ENCODE data around the gene RDH12. TPM values are rescaled to one million over a fixed set of nuclear protein-coding genes. Genes with fewer than 3 reads are reported as not detected.
"Not testable (repeated sequence)": the region's sequence is repeated elsewhere in the genome, so short reads cannot be mapped to it uniquely, and the experiment has no call there.

The RDH12 gene
- total RNA-seq, 1 experiment from 2014 or later: 0.66 TPM

GRCh38 chr14:67695394-67695949 lies 6.2 kb upstream of the RDH12 start, which contains the start of gene RDH11:
Gene RDH11, minus strand, starts transcription at chr14:67695764. Its CDS starts 61 bp downstream, at chr14:67695703.
- in situ Hi-C loops (cut with HindIII; ENCODE audit: low pct_unique_long_range_greater_than_20kb, low sequenced_read_pairs): no loop called here
- peak; percentile 94 for DNase-seq (ENCODE audit: low read depth, low spot score)

- in situ Hi-C loops (cut with HindIII; ENCODE audit: low pct_unique_long_range_greater_than_20kb, low sequenced_read_pairs): no loop called here
- DNase-seq (ENCODE audit: low read depth, low spot score): no peak
Measured at GRCh38 chr14:67697006-67697405, 4.7 kb upstream of the RDH12 start.

GRCh38 chr14:67698179-67698578 lies 3.5 kb upstream of the RDH12 start:
- no peak for DNase-seq (ENCODE audit: low read depth, low spot score)
- in situ Hi-C loops (cut with HindIII; ENCODE audit: low pct_unique_long_range_greater_than_20kb, low sequenced_read_pairs): no loop called here

GRCh38 chr14:67703997-67704396 lies 2.3 kb downstream of the RDH12 start:
- in situ Hi-C loops (cut with HindIII; ENCODE audit: low pct_unique_long_range_greater_than_20kb, low sequenced_read_pairs): no loop called here
- no peak for DNase-seq (ENCODE audit: low read depth, low spot score)

- peak; percentile 94 for DNase-seq (ENCODE audit: low read depth, low spot score)
- in situ Hi-C loops (cut with HindIII; ENCODE audit: low pct_unique_long_range_greater_than_20kb, low sequenced_read_pairs): no loop called here
Measured at GRCh38 chr14:67704484-67705089, 2.9 kb downstream of the RDH12 start.

- no peak for DNase-seq (ENCODE audit: low read depth, low spot score)
- in situ Hi-C loops (cut with HindIII; ENCODE audit: low pct_unique_long_range_greater_than_20kb, low sequenced_read_pairs): no loop called here
Measured at GRCh38 chr14:67705211-67705610, 3.5 kb downstream of the RDH12 start.

DNA sequence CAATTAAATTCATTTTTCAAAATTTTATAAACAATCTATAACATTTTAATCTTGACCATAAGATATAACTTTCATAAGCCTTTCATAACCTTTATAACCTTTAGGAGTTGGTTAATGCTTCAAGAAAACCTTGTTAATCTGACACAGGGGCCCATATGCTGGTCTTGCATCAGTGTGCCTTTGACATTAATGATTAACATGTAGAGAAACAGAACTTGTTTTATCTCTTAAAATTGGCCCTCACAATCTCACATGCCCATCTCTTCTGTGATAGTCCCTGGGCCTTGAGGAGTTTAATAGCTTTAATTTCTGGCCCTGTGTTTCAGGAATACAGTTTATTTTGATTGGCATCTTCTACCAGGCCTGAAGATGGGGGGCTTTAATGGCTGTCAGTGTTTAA lies 7.7 kb downstream of the RDH12 start:
- DNase-seq (ENCODE audit: low read depth, low spot score); in situ Hi-C loops (cut with HindIII; ENCODE audit: low pct_unique_long_range_greater_than_20kb, low sequenced_read_pairs): not testable (repeated sequence)

DNA sequence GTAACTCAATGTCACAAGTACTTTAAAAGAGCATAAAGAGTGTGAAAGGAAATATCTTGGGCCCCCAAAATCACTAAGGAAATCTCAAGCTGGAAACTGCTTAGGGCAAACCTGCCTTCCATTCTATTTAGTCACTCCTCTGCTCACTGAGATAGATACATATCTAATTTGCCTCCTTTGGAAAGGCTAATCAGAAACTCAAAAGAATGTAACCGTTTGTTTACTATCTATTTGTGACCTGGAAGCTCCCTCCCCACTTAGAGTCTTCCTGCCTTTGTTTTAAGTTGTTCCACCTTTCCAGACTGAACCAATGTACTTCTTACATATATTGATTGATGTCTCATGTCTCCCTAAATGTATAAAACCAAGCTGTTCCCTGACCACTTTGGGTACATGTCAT lies 8.1 kb downstream of the RDH12 start:
- in situ Hi-C loops (cut with HindIII; ENCODE audit: low pct_unique_long_range_greater_than_20kb, low sequenced_read_pairs); DNase-seq (ENCODE audit: low read depth, low spot score): not testable (repeated sequence)

DNA sequence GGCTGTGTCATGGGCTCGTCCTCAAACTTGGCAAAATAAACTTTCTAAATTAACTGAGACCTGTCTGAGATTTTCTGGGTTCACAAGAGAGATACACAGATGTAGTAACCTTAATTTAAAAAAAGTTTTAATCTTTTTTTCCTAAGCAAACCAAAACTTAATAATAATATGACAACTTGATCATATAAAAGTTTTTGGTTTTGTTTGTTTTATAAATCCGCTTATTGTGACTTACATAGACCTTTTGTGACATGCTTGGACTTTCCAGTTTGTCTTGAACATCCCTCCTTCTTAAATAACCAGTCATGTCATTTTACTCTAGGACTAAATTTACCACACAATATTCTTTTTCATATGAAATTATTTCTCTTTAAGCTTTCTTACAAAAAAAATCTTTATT lies 8.5 kb downstream of the RDH12 start:
- DNase-seq (ENCODE audit: low read depth, low spot score): no peak
- in situ Hi-C loops (cut with HindIII; ENCODE audit: low pct_unique_long_range_greater_than_20kb, low sequenced_read_pairs): no loop called here

DNA sequence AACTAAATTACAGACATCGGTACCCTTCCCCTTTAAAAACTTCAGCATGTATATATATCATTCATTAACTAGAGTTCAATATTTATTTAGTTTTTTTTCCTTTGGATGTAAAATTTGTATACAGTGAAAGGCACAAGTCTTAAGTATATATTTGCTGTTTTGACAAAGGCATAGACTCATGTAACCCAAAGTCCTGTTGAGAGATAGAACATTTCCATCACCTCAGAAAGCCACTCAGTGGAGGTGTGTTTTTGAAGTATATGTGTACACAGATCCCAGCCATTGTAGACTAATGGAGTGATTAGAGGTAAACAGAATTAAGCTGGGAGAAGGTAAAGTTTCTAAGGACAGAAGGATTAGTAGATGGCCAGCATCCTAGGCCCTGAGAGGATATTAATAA lies 15.4 kb downstream of the RDH12 start:
- no peak for DNase-seq (ENCODE audit: low read depth, low spot score)
- in situ Hi-C loops (cut with HindIII; ENCODE audit: low pct_unique_long_range_greater_than_20kb, low sequenced_read_pairs): no loop called here

GRCh38 chr14:67718265-67718664 lies 16.6 kb downstream of the RDH12 start:
- no peak for DNase-seq (ENCODE audit: low read depth, low spot score)
- in situ Hi-C loops (cut with HindIII; ENCODE audit: low pct_unique_long_range_greater_than_20kb, low sequenced_read_pairs): no loop called here

DNA sequence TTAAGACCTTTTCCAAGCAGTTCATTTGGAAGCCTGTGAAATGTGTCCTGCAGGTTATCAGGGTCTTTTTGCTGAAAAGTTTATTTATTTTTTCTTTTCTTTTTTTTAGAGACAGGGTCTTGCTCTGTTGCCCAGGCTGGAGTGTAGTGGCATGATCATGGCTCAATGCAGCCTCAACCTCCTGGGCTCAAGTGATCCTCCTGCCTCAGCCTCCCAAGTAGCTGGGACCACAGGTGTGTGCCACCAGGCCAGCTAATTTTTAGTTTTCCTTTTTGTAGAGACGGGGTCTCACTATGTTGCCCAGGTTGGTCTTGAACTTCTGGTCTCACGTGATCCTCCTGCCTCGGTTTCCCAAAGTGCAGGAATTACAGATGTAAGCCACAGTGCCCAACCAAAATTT lies 17.7 kb downstream of the RDH12 start:
- in situ Hi-C loops (cut with HindIII; ENCODE audit: low pct_unique_long_range_greater_than_20kb, low sequenced_read_pairs): not testable (repeated sequence)

DNA sequence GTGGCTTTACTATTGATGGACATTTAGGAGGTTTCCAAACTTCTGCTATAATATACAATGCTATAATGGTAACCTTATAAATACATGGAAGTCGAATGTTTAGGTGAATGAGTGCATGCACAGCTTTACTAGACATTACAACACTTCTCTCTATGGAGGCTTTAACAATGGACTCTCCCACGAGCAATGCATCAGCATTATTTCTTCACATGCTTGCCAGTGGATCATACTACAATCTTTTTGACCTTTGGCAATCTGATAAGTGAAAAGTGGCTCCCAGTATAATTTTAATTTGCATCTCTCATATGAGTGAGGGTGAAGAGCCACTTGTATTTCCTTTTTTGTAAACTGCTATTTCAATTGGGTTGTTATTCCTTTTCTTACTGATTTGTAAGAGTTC lies 18.2 kb downstream of the RDH12 start:
- DNase-seq (ENCODE audit: low read depth, low spot score): peak; percentile 43
- in situ Hi-C loops (cut with HindIII; ENCODE audit: low pct_unique_long_range_greater_than_20kb, low sequenced_read_pairs): no loop called here

More for the DNA sequence above, 17.7 kb downstream of the RDH12 start:
- DNase-seq (ENCODE audit: low read depth, low spot score): not testable (repeated sequence)

- DNase-seq (ENCODE audit: low read depth, low spot score): no peak
- in situ Hi-C loops (cut with HindIII; ENCODE audit: low pct_unique_long_range_greater_than_20kb, low sequenced_read_pairs): no loop called here
Measured at GRCh38 chr14:67721875-67722274, 20.2 kb downstream of the RDH12 start.

DNA sequence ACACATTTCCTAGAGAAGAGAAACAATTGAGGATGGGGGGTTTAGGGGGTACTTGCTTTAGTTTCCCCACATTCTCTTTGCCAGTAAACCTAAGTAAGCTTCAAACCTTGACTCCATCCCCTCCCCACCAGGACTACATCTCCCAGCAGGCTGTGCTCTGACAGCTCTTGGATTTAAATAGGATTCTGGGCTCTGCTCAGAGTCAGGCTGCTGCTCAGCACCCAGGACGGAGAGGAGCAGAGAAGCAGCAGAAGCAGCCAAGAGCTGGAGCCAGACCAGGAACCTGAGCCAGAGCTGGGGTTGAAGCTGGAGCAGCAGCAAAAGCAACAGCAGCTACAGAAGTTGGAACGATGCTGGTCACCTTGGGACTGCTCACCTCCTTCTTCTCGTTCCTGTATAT lies 20.6 kb downstream of the RDH12 start:
- in situ Hi-C loops (cut with HindIII; ENCODE audit: low pct_unique_long_range_greater_than_20kb, low sequenced_read_pairs): no loop called here
- DNase-seq (ENCODE audit: low read depth, low spot score): peak; percentile 45

DNA sequence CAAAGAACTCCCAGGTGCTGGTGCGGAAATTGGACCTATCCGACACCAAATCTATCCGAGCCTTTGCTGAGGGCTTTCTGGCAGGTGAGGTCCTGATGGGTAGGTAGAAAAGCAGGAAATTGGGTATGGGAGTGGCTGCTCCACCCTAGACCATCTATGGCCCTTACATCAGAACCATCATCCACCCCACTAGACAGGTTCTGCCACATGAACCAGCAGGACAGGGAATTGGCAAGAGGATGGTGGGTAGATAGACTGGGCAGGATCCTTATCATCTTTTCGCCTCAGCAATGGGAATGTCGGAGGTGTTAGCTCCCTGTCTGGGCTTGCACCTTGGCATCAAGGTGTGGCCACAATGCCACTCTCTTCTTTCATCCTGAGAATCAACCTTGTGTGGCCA lies 23.5 kb downstream of the RDH12 start:
- DNase-seq (ENCODE audit: low read depth, low spot score): no peak
- in situ Hi-C loops (cut with HindIII; ENCODE audit: low pct_unique_long_range_greater_than_20kb, low sequenced_read_pairs): no loop called here

DNA sequence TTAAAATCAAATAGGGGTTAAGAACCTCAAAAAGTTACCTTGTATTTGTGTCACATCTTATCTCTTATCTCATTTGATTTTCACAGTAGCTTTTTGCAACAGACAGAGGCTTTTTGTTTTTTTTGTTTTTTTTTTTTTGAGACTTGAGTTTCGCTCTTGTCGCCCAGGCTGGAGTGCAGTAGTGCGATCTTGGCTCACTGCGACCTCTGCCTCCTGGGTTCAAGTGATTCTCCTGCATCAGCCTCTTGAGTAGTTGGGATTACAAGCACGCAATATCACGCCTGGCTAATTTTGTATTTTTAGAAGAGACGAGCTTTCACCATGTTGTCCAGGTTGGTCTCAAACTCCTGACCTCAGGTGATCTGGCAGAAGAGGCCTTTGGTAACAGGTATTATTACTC lies 25.7 kb downstream of the RDH12 start:
- in situ Hi-C loops (cut with HindIII; ENCODE audit: low pct_unique_long_range_greater_than_20kb, low sequenced_read_pairs): no loop called here
- DNase-seq (ENCODE audit: low read depth, low spot score): no peak

GRCh38 chr14:67728258-67728657 lies 26.6 kb downstream of the RDH12 start:
- no peak for DNase-seq (ENCODE audit: low read depth, low spot score)
- in situ Hi-C loops (cut with HindIII; ENCODE audit: low pct_unique_long_range_greater_than_20kb, low sequenced_read_pairs): no loop called here

GRCh38 chr14:67729072-67729885 lies 27.6 kb downstream of the RDH12 start:
- DNase-seq (ENCODE audit: low read depth, low spot score): no peak
- in situ Hi-C loops (cut with HindIII; ENCODE audit: low pct_unique_long_range_greater_than_20kb, low sequenced_read_pairs): no loop called here

Measured in SK-MEL-5 (cell line).